NCI-H226 (cell line): Measurements from ENCODE around the gene ARID1A.

Experiments
- DNase-seq: peaks from one replicate; pipeline ENCODE4 v3.0.0-alpha.2; 2015

ARID1A gene

DNA sequence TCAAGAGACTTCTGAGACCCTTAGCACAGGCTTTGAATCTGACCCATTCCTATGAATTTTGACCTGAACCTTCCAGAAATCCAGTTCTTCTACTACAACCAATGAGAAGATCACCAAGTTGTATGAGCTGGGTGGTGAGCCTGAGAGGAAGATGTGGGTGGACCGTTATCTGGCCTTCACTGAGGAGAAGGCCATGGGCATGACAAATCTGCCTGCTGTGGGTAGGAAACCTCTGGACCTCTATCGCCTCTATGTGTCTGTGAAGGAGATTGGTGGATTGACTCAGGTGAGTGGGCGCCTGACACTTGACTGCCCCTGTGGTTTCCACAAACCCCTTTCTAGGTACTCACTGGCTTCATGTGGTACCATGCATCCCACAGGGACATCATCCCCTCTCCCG lies 71.9 kb downstream of the ARID1A start:
- no peak for DNase-seq

DNA sequence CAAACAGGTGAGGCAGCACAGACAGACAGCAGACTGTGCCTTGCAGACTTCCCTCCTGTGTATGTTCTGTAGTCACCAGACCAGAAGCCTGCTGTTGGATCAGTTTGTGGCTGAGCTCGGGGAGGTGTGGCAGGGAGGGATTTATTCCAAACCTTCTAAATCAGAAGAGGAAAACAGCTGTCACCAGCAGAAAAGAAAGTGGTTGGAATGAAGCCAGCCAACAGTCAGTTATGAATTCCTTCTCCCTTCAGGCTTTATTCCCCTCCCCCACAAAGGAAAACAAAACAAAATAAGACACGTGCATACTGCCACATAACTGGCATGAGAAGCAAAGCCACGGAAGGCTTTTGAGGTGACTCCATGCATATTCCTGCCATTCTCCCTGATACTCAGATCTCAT lies 72.9 kb downstream of the ARID1A start:
- peak; percentile 65 for DNase-seq

DNA sequence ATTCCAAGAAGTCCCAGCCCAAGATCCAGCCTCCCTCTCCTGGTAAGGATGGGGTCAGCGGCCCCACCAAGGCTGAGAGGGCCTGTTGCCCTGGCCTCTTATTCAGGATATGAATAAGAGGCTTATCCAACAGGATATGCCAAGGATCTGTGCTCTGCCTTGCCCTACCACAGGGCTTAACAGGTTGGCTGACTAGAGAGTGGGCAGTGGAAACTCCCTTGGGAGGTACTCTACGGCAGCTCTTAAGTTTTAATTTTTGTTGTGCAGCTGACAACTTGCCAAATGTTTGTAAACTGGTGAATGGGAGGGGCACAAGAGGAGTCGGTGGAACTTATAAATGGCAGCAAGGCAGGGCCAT lies 75.4 kb downstream of the ARID1A start:
- no peak for DNase-seq

DNA sequence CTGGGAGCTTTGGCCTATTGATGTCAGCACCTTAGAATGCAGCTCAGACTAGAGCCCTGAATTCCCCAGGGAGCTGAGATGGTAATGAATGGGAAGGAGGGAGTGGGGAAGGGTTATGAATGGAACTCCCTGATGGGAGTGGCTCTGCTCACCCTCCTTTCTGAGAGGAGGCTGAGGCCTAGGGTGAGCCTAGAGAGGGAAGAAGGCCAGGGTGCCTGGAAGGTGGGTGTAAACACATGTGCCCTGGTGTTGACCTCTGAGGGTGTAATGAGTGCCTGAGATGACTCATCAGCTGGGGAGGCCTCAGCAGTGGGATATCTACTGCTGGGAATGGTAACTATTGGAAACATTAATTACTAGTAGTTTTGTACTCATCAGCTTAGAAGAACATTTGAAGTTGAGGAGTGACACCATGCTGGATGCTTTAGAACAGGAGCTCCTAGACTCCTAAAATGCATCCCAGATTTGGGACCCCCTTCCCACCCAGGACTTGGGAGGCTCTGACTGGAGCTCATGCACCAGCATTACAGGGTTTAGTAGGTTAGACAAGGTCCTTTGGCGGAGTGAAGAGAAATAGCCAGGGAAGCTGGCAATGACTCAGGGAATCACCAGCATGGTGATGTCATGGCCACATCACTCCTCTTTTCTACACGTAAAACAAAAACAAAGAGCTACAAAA lies 76.0 kb downstream of the ARID1A start:
- DNase-seq: peak; percentile 99

DNA sequence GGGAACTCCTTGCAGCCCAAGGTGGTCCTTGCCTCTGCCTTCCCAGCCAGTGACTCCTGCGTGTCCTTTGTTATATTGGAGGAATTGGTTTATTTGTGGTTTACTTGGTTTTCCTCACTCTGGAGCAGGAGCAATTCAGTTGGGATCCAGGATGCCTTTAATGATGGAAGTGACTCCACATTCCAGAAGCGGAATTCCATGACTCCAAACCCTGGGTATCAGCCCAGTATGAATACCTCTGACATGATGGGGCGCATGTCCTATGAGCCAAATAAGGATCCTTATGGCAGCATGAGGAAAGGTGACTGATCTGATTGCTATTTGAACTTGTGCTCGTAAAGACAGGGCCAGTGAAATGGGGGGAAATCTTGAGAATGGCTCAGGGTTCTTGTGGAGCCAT lies 76.9 kb downstream of the ARID1A start:
- DNase-seq: peak; percentile 96

DNA sequence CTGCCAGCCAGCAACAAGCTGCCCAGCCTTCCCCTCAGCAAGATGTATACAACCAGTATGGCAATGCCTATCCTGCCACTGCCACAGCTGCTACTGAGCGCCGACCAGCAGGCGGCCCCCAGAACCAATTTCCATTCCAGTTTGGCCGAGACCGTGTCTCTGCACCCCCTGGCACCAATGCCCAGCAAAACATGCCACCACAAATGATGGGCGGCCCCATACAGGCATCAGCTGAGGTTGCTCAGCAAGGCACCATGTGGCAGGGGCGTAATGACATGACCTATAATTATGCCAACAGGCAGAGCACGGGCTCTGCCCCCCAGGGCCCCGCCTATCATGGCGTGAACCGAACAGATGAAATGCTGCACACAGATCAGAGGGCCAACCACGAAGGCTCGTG lies 78.6 kb downstream of the ARID1A start:
- no peak for DNase-seq

DNA sequence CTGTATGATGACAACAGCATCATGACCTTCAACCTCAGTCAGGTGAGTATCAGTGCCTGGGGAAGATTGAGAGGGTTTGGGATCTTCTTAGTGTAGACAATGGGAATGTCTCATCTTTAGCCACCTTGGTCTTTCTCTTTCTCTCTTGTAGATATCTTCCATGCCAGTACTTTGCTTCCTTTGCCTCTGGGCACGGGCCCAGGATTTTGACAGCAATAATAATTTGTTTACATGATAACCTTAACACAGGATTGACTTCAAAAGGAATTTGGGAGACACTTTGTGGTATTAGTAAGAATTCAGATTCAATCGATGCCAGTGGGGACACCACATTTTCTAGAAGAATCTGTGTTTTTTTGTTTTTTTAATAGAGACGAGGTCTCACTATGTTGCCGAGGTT lies 79.9 kb downstream of the ARID1A start:
- DNase-seq: peak; percentile 63

DNA sequence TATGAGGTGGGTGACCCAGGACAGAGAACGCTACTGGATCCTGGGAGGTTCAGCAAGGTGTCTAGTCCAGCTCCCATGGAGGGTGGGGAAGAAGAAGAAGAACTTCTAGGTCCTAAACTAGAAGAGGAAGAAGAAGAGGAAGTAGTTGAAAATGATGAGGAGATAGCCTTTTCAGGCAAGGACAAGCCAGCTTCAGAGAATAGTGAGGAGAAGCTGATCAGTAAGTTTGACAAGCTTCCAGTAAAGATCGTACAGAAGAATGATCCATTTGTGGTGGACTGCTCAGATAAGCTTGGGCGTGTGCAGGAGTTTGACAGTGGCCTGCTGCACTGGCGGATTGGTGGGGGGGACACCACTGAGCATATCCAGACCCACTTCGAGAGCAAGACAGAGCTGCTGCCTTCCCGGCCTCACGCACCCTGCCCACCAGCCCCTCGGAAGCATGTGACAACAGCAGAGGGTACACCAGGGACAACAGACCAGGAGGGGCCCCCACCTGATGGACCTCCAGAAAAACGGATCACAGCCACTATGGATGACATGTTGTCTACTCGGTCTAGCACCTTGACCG lies 83.4 kb downstream of the ARID1A start:
- no peak for DNase-seq

DNA sequence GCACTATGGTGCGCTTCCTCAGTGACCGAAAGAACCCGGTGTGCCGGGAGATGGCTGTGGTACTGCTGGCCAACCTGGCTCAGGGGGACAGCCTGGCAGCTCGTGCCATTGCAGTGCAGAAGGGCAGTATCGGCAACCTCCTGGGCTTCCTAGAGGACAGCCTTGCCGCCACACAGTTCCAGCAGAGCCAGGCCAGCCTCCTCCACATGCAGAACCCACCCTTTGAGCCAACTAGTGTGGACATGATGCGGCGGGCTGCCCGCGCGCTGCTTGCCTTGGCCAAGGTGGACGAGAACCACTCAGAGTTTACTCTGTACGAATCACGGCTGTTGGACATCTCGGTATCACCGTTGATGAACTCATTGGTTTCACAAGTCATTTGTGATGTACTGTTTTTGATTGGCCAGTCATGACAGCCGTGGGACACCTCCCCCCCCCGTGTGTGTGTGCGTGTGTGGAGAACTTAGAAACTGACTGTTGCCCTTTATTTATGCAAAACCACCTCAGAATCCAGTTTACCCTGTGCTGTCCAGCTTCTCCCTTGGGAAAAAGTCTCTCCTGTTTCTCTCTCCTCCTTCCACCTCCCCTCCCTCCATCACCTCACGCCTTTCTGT lies 84.6 kb downstream of the ARID1A start:
- no peak for DNase-seq

DNA sequence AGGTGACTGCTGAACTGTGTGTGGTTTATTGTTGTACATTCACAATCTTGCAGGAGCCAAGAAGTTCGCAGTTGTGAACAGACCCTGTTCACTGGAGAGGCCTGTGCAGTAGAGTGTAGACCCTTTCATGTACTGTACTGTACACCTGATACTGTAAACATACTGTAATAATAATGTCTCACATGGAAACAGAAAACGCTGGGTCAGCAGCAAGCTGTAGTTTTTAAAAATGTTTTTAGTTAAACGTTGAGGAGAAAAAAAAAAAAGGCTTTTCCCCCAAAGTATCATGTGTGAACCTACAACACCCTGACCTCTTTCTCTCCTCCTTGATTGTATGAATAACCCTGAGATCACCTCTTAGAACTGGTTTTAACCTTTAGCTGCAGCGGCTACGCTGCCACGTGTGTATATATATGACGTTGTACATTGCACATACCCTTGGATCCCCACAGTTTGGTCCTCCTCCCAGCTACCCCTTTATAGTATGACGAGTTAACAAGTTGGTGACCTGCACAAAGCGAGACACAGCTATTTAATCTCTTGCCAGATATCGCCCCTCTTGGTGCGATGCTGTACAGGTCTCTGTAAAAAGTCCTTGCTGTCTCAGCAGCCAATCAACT lies 85.5 kb downstream of the ARID1A start:
- DNase-seq: no peak

DNA sequence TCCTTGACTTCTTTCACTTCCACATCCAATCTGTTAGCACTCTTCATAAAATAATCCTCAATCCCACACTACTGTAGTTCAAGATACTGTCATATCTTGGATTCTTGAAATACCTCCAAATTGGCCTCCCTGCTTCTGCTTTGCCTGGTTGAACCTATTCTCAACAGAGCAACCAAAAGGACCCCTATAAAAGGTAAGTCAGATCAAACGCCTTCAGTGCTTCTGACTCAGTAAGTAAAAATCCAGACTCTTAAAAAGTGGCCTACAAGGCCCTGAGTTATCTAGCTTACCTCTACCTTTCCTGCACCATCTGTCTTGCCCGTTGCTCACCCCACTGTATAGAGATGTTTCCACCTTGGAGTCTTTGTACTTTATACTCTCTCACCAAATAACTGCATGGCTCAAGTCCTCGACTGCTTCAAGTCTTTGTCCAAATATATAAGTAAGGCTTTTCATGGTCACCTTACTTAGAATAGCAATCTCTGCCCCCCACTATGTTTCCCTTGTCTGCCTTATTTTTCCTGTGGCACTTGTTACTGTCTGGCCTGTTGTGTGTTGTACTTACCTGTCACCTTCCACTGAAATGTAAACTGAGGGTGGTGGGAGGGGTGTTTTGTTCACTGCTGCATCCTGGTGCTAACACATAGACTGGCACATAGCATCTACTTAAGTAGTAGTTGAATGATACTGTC lies 86.9 kb downstream of the ARID1A start:
- DNase-seq: no peak

DNA sequence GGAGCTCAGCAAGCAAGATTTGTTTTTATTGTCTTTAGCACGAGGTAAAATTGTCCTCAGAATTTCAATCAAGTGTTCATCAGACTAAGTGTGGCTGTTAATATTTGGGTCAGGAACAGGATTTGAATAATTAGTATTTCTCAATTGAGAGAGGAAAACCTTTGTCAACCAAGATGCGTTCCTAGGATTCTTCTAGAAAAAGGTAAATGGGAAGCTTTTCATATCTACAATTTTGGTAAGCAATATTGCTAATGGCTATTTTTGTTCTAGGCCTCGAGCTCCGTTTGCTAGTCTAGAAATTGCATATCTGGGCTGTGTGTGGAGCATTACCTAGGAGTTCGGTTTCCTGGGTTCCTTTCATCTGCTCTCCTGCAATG lies 87.8 kb downstream of the ARID1A start:
- no peak for DNase-seq

DNA sequence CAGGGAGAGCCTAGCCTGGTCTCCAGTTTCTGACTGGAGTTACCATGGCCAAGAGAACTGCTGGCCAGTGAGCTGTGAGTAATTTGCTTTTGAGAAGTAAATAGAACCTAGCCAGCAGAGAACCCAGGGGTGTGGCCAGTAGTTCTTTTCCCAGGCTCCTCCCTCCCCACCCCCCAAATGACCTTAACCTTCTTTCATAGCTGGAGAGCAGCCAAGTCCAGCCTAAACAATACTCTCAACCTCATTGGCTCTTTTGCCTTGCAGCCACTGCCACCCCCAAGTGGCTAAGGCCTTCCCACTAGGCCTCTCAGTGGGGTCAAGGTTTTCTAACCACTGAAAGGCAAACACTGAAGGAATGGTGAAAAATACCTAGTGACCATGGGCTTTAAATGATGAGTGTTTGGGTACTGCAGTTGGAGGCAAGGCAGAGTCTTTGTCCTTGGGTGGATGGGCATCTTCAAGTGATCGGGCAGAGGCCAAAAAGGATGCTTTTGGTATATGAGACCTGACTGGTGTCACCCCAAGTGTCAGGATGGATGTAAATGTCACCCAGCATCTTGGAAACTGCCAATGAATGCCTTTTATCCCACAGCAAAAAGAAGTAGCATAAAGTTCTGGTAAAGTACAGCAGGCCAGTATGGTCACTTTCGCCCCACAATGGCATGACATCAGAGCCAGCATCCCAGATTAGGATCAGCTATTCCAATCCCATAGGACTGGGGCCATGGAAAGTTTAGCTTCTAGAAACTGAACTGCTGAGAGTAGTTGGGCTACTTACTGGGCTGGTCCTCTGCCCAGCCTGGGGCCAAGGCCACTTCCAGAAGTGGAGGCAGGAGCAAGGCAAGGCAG lies 88.4 kb downstream of the ARID1A start:
- peak; percentile 50 for DNase-seq

DNA sequence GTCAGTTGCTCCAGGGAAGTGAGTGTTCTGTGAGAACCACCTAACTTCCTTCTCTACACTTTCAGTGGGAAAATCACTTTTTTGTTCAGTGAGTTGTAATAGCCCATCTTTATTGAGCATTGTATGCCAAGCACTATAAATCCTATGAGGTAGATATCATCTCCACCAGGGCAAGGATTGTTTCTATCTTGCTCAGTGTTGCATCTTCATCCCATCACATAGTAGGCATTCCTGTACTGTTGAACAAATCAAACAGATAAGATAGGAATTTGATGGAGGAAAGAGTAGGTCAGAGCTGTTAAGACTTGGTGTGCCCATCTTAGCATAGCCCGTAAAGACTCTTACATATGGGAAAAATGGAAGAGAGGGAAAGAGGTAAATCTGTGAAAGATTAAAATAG lies 89.1 kb downstream of the ARID1A start:
- no peak for DNase-seq

DNA sequence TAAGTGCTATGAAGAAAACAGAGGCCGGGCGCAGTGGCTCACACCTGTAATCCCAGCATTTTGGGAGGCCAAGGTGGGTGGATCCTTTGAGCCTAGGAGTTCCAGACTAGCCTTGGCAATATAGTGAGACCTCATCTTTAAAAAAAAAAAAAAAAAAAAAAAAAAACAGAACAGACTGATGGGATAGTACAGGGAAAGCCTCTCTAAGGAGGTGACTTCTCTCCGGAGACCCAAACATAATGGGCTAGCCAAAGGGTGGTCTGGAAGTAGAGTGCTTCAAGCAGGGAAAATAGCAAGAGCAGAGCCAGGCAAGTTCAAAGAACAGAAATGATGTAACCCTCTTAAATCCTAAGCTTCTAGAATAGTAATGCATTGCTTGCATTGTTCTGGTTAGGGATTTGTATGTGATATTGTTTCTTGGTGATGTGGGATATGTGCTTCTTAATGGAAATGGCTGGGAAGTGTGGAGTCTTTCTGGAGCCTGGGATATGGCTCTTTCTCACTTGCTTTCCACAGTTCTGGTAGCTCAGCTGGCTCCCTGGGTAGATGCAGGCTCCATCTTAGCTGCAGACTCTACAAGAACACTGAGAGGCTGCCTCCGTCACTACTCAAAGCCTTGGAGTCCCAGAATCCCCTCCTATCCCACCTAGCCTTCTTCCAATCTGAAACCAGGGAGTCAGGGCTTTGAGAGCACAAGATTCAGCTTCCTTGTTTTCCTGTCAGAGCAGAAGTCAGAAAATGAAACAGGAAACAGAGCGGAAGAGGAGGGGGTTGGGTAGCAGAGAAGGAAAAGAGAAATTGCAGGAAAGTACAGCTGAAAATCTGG lies 90.0 kb downstream of the ARID1A start:
- no peak for DNase-seq

DNA sequence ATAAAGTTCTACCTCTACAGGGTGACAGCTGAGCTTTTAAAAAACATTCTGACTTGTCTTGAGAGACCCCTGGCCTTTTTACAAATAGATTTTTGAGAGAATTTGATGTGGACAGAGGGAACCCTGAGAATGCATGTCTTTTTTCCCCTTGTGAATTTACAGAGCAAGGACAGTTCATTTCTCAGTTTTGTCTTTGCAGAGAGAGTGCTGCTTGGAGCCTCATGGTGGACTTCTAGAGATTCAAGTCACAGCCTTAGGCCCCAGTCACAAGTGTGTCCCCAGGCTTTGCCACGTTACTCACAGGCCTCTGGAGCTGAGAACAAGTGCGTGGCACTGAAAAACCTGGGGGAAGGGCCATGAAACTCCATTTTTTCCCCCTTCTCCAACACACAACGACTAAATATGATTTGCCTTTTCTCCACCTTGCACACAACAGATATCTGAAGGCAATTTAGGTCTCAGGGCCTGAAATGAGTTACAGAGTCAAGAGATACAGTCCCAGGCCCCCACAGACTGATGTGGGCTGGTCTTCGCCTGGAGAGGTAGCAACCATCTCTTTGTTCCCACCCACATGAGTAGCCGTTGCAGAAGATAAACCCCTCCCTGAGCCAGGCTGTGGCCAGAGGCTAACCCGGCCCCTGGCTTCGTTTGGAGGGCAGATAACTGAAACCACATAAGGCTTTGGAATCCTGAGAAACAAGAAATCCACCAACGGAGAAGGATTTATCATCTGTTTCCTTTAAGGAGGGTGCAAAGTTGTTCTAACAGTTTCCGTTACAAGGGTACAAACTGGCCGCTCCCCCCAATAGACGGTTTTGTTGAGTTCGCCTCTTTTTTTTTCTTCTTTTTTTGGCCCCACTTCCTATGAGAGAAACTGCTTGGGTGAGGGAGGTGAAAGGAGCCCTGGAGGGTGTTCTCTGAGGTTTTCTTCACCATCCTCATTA lies 90.9 kb downstream of the ARID1A start:
- peak; percentile 94 for DNase-seq

DNA sequence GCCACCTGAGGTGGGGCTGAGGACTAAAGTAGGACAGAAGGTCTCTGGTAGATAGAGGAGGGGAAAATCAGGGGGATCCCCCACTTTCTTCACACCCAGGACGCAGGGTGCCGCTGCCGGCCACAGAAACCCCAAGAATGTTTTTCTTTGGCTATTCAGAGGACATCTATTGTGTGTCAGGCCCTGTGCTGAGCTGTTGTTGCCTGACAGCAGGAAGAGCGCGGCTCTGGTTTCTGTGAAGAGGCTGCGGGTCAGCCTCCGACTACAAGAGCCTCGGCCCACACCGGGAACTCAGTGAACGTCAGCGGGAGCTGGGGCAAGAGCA lies 91.5 kb downstream of the ARID1A start:
- DNase-seq: peak; percentile 28

DNA sequence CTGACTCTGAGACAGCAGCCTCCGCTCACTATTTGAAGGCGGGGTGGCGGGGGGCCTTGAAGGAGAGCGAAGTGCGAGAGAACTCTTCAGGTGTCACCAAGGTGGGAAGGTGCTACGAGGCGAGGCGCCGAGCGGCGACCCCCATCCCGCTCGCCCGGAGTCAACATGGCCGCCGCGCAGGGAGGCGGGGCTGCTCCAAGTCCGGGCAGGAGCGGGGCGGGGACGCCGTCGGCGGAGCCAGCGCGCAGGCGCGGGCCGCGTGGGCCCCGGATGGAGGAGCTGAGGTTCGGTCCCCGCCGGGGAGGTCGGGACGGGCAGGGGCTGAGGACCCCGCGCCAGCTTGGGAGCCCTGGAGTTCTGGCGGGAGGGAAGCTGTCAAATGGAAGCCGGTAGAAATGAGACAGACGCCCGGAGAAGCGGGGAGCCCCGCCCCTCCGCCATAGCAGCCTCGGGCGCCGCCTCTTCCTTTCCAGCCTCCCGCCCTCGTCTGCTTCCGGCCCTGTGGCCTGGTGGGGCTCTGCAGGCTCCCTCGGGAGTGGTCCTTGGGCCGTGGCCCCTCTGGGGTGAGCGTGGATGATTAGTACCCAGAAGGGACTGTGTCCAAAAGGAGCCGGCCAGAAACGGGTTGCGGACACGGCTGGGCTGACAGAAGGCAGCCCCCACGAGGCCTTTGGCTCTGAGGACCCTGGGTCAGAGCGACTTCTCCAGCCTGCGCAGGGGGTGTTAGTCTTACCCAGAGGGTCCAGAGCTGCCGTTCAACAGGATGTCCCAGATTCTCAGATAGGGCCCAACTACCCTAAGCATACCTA lies 92.1 kb downstream of the ARID1A start, which contains the start of gene PIGV:
Gene PIGV (plus strand): TSS at position 245 of the 809 bp plus-strand sequence. CDS start 2,866 bp downstream, outside the sequence.
- DNase-seq: peak; percentile 75

DNA sequence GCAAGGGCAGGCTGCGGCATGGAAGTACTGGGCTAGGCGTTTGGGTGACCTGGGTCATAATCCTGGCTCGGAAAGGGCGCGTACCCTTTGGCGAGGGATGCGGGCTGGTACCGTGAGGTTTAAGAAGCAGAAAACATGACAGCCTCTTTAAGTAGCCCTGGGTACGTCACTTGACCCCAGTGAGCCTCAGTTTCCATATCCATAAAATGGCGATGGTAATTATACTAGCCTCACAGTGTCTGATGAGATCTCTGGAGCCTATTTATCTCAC lies 92.6 kb downstream of the ARID1A start:
- DNase-seq: no peak
